Breast epithelium (tissue), 4 donors: ENCODE data around the gene NCKAP5. TPM values are rescaled to one million over a fixed set of nuclear protein-coding genes. Genes with fewer than 3 reads are reported as not detected.

Source experiments
- DNase-seq, 2 donors: peaks; one replicate each; pipeline ENCODE4 v3.0.0-alpha.2; 2019; ENCODE audit warnings: low spot score in 2 of 2
- H3K27ac ChIP-seq, 2 donors: fragments of 200-600 bp; sonication (generic) in 1 of 2; one replicate each; pipeline ENCODE4 v1.5.1; 2016 to 2019; ENCODE audit warnings: mild to moderate bottlenecking in 1 of 2
- H3K27me3 ChIP-seq, 2 donors: fragments of 200-600 bp; sonication (generic) in 1 of 2; one replicate each; pipeline versions ENCODE4 v1.5.1 to v1.6.0; 2017 to 2019; ENCODE audit warnings: control low read depth in 1 of 2, mild to moderate bottlenecking in 1 of 2
- H3K36me3 ChIP-seq: fragments of 200-600 bp; one replicate; pipeline ENCODE4 v1.5.1; 2019
- H3K4me1 ChIP-seq, 2 donors: fragments of 200-600 bp; sonication (generic); one replicate each; pipeline ENCODE4 v1.5.1; 2016 to 2019; ENCODE audit warnings: control low read depth in 1 of 2
- H3K4me3 ChIP-seq, 3 donors: fragments of 200-600 bp; sonication (generic); 1 replicate in 2 of 3; 2 replicates in 1 of 3; pipeline ENCODE4 v1.5.1; 2016 to 2019; ENCODE audit warnings: mild to moderate bottlenecking in 3 of 3, moderate library complexity in 2 of 3
- H3K9me3 ChIP-seq, 2 donors: fragments of 200-600 bp; sonication (generic) in 1 of 2; one replicate each; pipeline ENCODE4 v1.5.1; 2016 to 2019; ENCODE audit warnings: control low read depth in 1 of 2
- CTCF ChIP-seq, 3 donors: fragments of 450-650 bp; IDR thresholded peaks; one replicate each; pipeline ENCODE4 v1.5.1; 2016 to 2017; ENCODE audit warnings: antibody characterized with exemption in 3 of 3, mild to moderate bottlenecking in 3 of 3, moderate library complexity in 3 of 3
- POLR2A ChIP-seq: fragments of 450-650 bp; IDR thresholded peaks from one replicate; pipeline ENCODE4 v1.6.1; 2016; ENCODE audit warnings: antibody characterized with exemption, mild to moderate bottlenecking, moderate library complexity
- POLR2AphosphoS5 ChIP-seq, 3 donors: sonication (generic); formaldehyde crosslinking; IDR thresholded peaks; one replicate each; pipeline ENCODE4 v1.6.1; 2017; ENCODE audit warnings: antibody characterized with exemption in 3 of 3
- intact Hi-C: fragments of 100-400 bp; cut with DNase I; formaldehyde crosslinking; loops from one replicate; pipeline ENCODE4 v1.15.1; 2023; ENCODE audit warnings: low total_unique reads
- total RNA-seq, 3 donors: library from RNA; depleted of rRNA; stranded (reverse); fragments of >200 nt; gene quantifications; one replicate each; pipeline ENCODE4 v1.1.0, GENCODE V29; 2016

Gene NCKAP5
- total RNA-seq, 3 donors from 2014 or later: 1.1 to 10.5 (median 6.1) TPM

DNA sequence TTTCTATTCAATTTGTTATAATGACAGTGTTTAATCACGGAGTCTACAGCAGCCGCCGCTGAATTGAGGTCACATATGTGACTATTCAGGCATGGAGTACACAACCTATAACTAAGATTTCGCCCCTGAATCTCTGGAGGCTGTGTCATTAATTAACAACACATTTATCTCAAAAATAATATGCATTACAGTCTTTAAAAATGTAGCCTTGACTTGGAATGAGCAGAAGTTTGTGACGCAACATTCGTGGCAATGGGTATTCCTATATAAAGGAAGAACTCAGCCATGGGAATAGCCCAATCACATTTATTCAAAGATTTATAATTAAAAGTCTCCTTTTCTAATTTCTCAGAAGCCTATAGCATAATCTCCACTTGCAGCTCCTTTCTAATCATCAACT lies 837.7 kb downstream of the NCKAP5 start:
- DNase-seq: no peak
- Histone ChIP-seq H3K9me3 (no peaks in the 10 kb centered on the region), H3K27me3 (no peaks in the 10 kb centered on the region), H3K4me3 (no peak overlapping the region), H3K36me3 (no peaks in the 10 kb centered on the region), H3K4me1 (no peaks in the 10 kb centered on the region), H3K27ac (no peak overlapping the region)
- TF ChIP-seq CTCF (IDR thresholded peaks at IDR 0.05) (no peak), POLR2AphosphoS5 (IDR thresholded peaks at IDR 0.05) (no peak), POLR2A (no peak)
- intact Hi-C loops: no loop called here

- Histone ChIP-seq H3K4me1 (no peaks in the 10 kb centered on the region), H3K4me3 (no peak overlapping the region), H3K27ac (no peak overlapping the region), H3K36me3 (no peaks in the 10 kb centered on the region), H3K9me3 (no peaks in the 10 kb centered on the region), H3K27me3 (no peaks in the 10 kb centered on the region)
- intact Hi-C loops: no loop called here
- no peak for DNase-seq
- no peak for TF ChIP-seq CTCF (IDR thresholded peaks at IDR 0.05)
- TF ChIP-seq POLR2A: no peak
- TF ChIP-seq POLR2AphosphoS5 (IDR thresholded peaks at IDR 0.05): no peak
Measured at GRCh38 chr2:132729522-132729921, 838.7 kb downstream of the NCKAP5 start.

DNA sequence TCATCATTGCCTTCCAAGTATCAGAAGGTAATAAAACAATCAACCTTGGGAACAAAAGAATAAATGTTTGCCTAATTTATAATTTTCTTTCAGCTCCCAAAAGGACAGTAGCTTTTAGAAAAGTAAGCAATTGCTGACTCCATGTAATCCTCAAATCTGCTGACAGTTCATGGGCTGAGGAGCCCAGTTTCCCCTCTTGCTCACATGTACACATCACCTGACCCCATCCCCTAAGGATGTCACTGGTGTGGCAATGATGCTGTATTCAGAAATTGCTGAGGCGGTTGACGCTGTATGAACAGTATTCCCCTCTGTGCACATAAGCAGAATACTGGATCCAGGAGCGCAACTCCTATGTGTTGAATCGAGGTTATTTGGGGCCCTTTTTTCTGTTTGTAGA lies 842.1 kb downstream of the NCKAP5 start:
- Histone ChIP-seq H3K4me3 (no peak overlapping the region), H3K36me3 (no peaks in the 10 kb centered on the region), H3K4me1 (no peaks in the 10 kb centered on the region), H3K27me3 (no peaks in the 10 kb centered on the region), H3K27ac (no peak overlapping the region), H3K9me3 (no peaks in the 10 kb centered on the region)
- intact Hi-C loops: no loop called here
- TF ChIP-seq POLR2AphosphoS5 (IDR thresholded peaks at IDR 0.05) (no peak), CTCF (IDR thresholded peaks at IDR 0.05) (no peak), POLR2A (no peak)
- no peak for DNase-seq

DNA sequence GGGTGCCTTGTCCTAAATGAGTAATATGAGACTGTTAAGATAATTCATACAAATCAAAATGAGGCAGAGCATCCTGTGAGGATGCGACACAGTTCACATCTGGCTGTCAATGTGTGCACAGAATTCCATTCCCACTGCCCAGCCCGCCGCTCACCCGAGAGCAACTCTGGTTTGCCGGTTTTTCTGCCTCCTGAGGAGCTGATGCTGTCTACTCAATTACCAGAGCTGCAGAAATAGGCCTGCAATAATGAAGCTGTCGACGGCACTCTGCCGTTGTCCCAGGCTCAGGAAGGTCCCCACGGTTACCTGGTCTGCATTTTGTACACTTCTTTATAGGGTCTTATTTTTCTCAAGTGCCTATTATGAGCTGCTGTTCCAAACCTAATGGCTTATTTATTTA lies 842.5 kb downstream of the NCKAP5 start:
- no peak for DNase-seq

GRCh38 chr2:132725148-132725547 lies 843.1 kb downstream of the NCKAP5 start:
- Histone ChIP-seq H3K27me3 (no peaks in the 10 kb centered on the region), H3K4me1 (no peaks in the 10 kb centered on the region), H3K9me3 (no peaks in the 10 kb centered on the region), H3K4me3 (no peak overlapping the region), H3K36me3 (no peaks in the 10 kb centered on the region), H3K27ac (no peak overlapping the region)
- TF ChIP-seq CTCF (IDR thresholded peaks at IDR 0.05) (no peak), POLR2A (no peak), POLR2AphosphoS5 (IDR thresholded peaks at IDR 0.05) (no peak)
- intact Hi-C loops: no loop called here
- DNase-seq: no peak

More for the DNA sequence above, 842.5 kb downstream of the NCKAP5 start:
- Histone ChIP-seq H3K9me3 (no peaks in the 10 kb centered on the region), H3K27ac (no peak overlapping the region), H3K36me3 (no peaks in the 10 kb centered on the region), H3K4me3 (no peak overlapping the region), H3K4me1 (no peaks in the 10 kb centered on the region), H3K27me3 (no peaks in the 10 kb centered on the region)
- no peak for TF ChIP-seq POLR2AphosphoS5 (IDR thresholded peaks at IDR 0.05)
- TF ChIP-seq CTCF (IDR thresholded peaks at IDR 0.05): no peak
- no peak for TF ChIP-seq POLR2A
- intact Hi-C loops: no loop called here
